NCI-H128 (cell line): ENCODE measurements around the gene TATDN3.
A peak's percentile ranks its signal among the peaks of the same experiment; 100 is the strongest.
"Not testable (repeated sequence)": the region's sequence is repeated elsewhere in the genome, so short reads cannot be mapped to it uniquely, and the experiment has no call there.

Source experiments
- DNase-seq: peaks from one replicate; lab custom pipeline; 2025; ENCODE audit not compliant: unreplicated experiment; lab: John Stamatoyannopoulos, UW

Gene TATDN3

DNA sequence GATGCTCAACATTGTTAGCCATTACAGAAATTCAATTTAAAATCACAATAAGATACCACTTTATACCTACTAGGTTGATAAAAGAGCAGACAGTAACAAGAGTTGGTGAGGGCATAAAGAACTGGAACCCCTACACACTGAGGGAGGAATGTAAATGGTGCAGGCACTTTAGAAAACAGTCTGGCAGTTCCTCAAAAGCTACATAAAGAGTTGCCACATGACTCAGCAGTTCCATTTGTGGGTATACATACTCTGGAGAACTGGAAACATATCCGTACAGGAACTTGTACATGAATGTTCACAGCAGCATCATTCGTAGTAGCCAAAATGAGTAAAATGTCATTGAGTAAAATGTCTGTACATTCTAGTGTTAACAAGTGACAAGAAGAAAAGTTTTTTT is 17.1 kb upstream of the TATDN3 start:
- no peak for DNase-seq

DNA sequence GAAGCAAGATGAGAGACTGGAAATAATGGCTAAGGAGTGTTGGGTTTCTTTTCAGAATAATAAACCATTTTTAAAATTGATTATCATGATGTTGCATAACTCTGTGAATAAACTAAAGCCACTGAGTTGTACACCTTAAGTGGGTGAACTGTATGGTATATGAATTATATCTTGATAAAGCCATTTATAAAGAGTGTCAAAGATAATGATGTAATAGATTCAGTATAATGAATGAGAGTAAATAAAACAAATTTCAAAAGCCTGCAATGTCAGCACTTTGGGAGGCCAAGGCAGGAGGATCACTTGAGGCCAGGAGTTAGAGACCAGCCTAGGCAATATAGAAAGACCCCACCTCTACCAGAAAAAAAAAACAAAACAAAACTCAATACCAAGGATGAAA is 16.5 kb upstream of the TATDN3 start:
- DNase-seq: no peak

DNA sequence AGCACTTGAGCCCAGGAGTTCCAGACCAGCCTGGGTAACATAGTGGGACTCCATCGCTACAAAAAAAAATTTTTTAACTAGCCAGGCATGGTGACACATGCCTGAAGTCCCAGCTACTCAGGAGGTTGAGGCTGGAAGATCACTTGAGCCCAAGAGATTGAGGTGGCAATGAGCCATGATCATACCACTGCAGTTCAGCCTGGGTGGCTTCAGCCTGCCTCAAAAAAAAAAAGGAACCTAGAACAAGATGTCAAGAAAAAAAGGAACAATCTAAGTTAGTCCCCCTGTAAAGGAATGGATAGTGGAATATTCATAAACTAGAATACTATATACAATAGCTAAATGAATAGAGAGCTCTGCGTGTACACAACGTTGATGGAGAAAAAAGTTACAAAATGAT is 14.5 kb upstream of the TATDN3 start:
- no peak for DNase-seq

DNA sequence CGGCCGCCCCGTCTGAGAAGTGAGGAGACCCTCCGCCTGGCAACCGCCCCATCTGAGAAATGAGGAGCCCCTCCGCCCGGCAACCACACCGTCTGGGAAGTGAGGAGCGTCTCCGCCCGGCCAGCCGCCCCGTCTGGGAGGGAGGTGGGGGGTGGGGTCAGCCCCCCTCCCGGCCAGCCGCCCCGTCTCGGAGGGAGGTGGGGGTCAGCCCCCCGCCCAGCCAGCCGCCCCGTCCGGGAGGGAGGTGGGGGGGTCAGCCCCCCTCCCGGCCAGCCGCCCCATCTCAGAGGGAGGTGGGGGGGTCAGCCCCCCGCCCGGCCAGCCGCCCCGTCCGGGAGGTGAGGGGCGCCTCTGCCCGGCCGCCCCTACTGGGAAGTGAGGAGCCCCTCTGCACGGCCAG is 12.6 kb upstream of the TATDN3 start:
- DNase-seq: not testable (repeated sequence)

DNA sequence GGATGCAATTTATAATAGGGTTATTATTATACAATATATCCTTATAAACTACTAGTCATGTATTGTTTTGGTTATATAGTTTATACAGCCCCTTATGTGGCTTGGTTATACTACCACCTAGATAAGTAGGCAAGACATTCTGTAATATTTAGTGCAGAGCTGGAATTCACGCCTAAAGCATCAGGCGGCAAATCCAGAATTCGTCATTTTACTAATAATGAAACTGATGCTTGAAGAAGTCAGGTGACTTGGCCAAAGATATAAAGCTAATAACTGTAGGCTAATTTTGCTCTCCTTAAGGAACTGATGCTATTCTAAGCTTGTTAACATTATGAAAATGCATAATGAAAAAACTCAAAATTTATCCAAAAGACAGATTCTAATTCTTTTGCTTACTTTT is 10.9 kb upstream of the TATDN3 start:
- DNase-seq: no peak

DNA sequence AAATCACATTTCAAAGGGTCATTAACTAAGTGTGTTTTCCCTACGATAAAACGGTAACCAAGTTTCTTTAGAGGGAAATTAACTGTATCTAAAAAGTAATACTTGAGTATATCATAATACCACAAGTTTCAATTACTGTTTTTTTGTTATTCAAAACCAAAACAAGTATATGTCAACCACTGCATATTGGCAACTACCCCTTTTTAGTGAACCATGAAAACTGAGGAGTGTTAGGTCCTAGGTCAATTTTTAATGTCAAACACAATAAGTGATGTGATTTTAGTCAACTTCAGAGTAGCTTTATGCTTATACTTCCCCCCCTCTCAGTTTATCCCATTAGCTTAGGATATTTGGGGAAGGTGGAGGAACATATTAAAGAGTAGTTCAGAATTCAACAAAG is 10.5 kb upstream of the TATDN3 start:
- no peak for DNase-seq

DNA sequence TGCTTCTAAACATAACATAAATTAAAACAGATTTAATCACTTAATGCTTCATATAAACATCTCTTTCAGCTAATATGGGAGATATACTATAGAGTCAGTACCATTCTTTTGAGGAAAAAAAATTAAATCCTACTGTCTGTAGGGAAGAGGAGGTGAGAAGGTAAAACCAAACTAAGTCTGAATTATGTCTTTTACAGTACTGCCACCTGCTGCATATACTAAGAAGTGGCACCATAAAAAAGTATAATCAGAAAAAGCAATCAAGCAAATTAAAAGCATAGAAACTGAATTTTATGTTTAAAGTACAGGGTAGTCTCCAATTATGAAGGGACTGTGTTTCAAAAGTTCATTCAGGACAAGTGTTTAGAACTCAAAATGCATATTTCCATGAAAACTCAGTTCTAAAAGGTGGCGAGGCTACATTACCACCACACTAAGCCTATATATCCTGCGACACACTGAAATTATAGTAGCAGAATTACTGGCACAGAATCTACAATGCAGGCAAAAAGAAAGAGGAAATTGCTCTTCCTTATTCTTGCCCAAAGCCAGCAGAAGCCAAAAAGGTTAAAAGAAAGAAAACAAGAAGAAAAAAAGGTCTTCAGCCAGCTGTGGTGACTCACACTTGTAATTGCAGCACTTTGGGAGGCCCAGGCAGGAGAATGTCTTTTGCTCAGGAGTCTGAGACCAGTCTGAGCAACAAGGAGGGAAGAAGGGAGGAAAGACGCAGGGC is 9.1 kb upstream of the TATDN3 start:
- DNase-seq: no peak

DNA sequence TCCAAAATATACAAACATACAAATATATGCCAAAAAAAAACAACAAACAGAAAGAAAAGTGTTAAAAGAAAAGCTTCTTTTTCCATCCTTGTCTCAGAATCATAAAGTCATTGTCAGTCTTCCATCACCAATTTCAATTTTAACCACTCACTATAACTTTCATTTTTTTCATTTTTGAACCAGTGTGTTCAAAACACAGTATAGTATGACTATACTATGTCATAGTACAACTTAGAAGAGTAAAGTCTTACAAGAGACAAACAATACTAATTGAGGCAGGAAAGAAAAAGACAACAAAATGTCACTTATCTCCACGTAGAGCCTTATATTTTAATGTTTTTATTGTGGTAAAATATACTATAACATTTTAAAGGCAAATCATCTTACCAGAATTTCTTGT is 7.7 kb upstream of the TATDN3 start:
- no peak for DNase-seq

DNA sequence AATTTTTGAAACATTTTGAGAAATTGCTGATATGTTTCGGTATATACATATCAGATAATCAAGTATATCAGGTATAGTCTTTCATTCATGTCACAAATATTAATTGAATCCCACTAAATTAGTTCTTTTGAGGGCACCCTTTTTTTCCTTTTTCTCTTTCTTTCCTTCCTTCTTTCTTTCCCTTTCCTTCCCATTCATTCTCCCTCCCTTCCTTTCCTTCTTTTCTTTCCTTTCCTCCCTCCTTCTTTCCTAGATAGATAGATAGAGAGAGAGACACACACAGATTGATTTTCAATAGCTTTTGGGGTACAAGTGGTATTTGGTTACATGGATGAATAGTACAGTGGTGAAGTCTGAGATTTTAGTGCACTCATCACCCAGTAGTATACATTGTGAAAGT is 5.8 kb upstream of the TATDN3 start:
- DNase-seq: no peak

DNA sequence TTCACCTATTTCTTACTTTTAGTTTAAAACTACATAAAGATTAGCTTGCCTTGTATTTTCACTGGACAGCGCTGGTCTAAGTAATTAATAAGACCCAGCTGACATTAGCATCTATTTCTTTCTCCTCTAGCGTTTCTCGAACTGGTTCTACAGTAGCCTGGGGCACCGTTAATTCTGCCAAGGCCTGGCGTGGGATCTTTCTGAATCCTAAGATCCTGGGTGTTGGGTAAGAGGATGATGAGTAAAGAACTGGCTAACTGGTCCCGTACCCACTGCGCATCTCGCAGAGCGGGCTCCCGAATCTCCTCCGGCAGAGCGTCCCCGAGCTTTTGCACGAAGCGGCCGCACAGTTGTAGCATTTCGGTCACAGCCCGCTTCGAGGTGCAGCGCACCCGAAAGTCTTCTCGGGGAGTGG is 426 bp upstream of the TATDN3 start:
- DNase-seq: peak; percentile 72

DNA sequence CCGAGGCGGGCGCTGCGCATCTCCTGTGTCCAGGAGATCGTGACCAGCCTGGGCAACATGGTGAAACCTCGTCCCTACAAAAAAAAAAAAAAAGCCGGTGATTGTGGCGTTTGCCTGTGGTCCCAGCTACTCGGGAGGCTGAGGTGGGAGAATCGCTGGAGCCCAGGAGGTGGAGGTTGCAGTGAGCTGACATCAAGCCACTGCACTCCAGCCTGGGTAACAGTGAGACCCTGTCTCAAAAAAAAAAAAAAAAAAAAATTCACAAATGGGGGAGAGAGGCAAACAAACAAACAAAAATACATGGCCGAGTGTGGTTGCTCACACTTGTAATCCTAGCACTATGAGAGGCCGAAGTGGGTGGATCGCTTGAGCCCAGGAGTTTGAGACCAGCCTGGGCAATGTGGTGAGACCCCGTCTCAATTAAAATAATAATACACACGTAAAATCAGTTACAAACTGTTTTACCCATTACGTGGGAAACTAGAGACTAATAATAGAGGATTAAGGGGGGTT is 758 bp downstream of the TATDN3 start:
- no peak for DNase-seq

DNA sequence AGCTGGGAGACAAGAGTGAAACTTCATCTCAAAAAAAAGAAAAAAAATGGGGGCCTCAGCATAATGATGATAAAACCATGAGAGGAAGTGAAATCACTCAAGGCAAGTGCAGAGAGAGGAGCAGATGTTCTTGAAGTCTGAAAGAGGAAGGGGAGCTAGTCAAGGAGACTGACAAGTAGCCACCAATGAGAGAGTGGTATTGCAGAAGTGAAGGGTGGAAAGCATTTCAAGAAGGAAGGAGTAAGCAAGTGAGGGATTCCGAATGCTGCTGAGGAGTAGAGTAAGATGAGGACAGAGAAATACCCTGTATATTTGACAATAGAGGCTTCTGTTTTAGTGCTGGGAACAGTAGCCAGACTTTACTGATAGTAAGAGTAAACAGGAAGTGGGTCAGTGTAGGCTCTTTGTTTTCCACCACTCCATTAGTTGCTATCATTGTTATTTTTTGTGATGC is 2.9 kb downstream of the TATDN3 start:
- no peak for DNase-seq

DNA sequence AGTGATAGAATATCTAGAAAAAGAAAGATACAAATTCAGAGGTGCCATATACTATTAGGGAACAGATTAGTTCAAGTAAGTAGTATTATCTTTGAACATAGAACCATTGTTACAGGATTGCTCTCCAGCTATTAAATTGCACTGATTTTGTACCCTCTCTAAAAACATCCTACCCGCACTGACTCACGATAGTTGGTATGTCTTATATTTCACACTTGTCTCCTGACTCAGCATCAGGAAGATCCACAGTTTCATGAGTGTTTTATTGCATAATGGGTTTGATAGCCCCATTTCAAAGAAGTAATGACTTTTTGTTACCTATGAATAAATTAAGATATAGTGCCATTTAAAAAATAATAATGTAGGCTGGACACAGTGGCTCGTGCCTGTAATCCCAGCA is 6.0 kb downstream of the TATDN3 start:
- DNase-seq: no peak

DNA sequence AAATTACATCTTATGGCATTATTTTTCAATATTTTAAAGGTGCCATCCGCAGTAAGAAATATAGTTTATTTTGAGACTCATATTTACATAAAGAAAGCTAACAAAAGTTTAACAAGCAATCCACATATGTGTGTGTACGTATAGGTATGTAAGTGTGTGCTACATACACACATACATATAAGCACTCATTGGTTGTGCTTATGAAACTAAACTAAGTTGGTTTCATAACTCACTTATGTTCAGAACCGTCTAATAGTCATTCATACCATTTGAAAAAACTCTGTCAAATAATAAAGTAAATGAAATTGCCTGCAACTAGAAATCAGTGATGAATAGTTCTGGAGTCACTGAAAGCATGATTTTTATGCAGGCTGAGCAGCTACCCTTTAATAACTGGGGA is 14.1 kb downstream of the TATDN3 start:
- no peak for DNase-seq

DNA sequence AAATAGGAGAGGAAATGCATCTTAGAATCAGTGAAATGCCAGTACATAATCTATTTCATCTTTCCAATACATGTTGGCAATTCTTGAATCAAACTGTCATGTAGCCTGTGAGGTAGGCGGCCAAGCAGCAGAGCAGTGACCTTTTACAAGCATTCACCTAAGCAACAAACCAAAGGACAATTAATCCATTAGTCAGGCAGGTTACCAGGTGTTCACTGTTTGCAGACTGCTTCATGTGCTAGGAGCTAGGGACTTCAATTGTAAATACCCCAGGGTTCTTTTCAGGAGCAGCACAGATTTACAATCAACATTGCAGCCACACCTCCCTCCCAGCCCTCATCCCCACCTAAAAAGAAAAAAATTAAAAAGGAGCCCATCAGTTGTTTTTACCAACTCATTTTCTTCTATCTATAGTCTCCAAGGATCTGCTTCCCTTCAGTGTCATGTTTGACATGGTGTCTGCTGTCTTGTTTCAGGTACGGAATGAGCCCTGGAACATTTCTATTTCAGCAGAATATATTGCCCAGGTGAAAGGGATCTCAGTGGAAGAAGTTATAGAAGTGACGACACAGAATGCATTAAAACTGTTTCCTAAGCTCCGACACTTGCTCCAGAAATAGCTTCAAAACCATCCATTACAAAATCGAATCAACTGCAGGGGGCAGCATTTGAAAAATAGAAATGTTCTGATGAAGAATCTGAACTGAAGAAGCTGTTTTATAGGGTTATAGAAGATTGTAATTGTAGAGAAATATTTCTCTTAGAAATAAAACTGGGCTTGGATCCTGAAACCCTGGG is 23.0 kb downstream of the TATDN3 start:
- DNase-seq: no peak

DNA sequence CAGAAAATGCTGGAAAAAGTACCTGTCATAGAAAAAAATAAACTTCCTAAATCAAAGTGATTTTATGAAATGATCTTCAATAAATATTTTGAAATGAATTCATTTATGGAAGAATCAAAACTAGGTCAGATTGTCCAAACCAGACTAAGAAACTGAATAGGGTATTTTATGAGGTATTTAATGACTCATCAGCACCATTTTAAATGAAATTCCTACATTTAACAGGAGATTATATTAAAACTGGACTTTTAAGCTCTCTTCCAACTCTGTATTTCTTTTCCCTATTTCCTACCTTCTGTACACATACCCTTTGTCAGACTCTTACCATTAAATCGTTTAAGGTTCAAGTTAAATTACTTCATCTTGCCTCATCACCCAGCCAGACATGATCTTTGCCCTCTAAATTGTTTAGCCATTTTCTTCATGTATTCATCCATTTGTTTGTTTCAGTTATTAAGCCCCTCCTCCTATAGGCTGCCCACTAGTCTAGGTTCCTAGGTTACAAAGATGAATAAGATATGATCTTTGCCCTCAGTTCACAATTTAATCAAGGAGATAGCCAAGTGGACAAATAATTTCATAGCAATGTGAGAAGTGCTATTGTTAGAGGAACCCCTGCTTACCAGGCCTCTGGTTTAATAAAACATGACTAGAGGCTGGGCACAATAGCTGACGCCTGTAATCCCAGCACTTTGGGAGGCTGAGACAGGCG is 25.0 kb downstream of the TATDN3 start:
- no peak for DNase-seq

DNA sequence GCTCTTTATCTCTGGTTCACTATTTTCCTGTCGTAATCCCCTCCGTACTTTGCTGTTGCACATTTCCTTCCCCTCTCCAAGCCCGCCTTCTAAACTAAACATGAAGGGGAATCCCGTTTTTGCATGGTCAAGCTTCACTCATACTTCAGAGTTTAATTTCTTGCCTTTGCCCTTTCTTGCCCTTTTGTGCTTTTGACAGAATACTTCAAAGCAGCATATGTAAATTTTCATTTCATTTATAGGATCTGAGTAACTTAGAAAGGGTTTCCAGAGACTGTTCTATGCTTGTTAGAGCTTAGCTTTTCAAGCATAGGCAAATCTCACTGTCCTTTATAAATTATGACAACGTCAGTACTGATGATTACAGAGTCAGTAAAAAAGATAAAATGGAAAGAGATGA is 28.0 kb downstream of the TATDN3 start:
- no peak for DNase-seq

DNA sequence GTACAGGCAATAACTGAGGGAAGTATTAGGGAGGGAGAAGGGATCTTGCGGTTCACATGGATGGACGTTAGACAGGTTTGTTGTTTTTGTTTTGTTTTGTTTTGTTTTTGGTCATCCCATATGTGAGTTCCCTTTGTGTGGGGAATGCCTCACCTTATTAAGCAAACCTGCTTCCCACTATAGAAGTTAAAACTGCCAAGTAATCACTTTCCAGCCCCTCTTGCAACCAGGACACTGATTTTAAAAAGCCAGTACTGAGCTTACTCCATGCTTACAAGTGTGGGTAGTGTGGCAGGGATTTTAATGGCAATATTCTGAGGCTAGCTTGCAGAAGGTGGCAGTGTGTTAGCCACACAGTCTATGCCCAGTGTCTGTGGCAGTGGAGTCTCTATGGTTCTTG is 29.3 kb downstream of the TATDN3 start:
- DNase-seq: no peak

DNA sequence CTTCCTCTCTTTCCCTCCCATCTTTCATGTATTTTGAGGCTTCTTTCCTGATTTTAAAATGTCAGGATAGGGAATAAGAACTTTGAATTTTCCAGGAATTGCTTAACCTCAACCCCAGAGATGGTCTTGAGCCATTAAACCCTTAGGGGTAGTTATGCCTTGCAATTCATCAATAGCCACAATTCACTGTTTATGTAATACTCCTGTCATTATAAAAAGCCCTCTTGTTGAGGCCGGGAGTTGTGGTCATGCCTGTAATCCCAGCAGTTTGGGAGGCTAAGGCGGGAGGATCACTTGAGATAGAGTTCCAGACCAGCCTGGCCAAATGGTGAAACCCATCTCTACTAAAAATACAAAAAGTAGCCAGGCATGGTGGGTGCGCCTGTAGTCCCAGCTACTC is 31.3 kb downstream of the TATDN3 start:
- no peak for DNase-seq

DNA sequence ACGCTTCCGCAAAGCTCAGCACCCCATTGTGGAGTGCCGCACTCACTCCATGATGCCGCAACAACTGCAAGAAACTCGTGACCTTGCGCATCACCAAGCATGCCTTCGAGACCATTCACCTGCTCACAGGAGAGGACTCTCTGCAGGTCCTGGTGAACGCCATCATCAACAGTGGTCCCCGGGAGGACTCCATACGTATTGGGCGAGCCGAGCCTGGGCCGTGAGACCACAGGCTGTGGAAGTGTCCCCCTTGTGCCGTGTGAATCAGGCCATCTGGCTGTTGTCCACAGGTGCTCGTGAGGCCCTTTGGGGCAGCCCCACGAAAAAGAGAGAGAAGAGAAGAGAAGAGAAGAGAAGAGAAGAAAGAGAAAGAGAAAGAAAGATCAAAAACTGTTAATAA is 32.5 kb downstream of the TATDN3 start:
- DNase-seq: no peak

DNA sequence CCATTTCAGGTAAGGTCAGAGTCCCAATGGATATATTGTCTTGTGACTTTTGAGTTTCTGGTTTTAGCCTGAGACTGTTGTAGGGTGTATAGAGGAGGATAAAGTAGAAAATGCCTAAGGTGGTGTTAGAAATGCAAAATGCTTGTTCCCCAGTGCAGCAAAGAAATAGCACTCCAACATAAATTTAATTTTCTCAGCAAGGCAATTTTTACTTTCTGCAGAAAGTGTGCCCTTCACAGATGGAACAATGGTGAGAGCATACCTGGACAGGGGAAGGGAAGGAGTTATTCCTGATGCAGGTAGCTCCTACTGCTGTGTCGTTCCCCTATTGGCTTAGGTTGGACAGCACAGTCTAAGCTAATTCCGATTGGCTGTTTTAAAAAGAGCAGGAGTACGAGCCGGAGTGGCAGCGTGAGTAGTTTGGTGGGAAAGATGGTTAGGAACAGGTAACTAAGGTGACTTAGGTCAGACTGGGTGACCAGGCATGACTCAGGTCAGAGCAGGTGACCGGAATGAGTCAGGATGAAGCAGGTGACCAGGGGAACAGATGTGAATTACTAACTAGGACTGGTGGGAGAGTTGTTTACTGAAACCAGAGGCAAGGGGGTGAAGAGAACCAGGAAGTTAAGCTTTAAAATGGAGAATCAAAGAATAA is 34.2 kb downstream of the TATDN3 start:
- no peak for DNase-seq
